GM12878 (cell line): ENCODE measurements around the gene RB1. TPM values are rescaled to one million over a fixed set of nuclear protein-coding genes. Genes with fewer than 3 reads are reported as not detected.

Source experiments
- ATF7 ChIP-seq: fragments of 450-650 bp; IDR thresholded peaks from 2 replicates; pipeline ENCODE4 v1.6.1; 2016; ENCODE audit warnings: low read depth, mild to moderate bottlenecking
- CBX3 ChIP-seq: fragments of 200-600 bp; sonication (generic); IDR thresholded peaks from 2 replicates; pipeline ENCODE4 v1.6.1; 2016; ENCODE audit warnings: low read depth, borderline replicate concordance
- CEBPB ChIP-seq, 2 experiments: fragments of 150-350 bp in 1 of 2; IDR thresholded peaks; 2 replicates each; pipeline ENCODE4 v1.6.1; 2012 to 2014; ENCODE audit warnings: low read depth in 2 of 2, low read length in 2 of 2, borderline replicate concordance in 1 of 2, inconsistent platforms in 1 of 2
- HDGF ChIP-seq: fragments of 450-650 bp; IDR thresholded peaks from 2 replicates; pipeline ENCODE4 v1.6.1; 2016; ENCODE audit warnings: antibody characterized with exemption
- NFXL1 ChIP-seq: fragments of 450-650 bp; IDR thresholded peaks from 2 replicates; pipeline ENCODE4 v1.6.1; 2017; ENCODE audit warnings: antibody characterized with exemption, mild to moderate bottlenecking, borderline replicate concordance
- NR2C2 ChIP-seq: IDR thresholded peaks from 2 replicates; pipeline ENCODE4 v1.6.1; 2011; ENCODE audit warnings: borderline replicate concordance, low read depth; ENCODE audit not compliant: control insufficient read depth, insufficient read length
- PAX8 ChIP-seq: fragments of 450-650 bp; IDR thresholded peaks from 2 replicates; pipeline ENCODE4 v1.6.1; 2017; ENCODE audit warnings: mild to moderate bottlenecking, moderate library complexity
- PML ChIP-seq: IDR thresholded peaks from 2 replicates; pipeline ENCODE4 v1.6.1; 2012; ENCODE audit warnings: low read length, inconsistent platforms
- RCOR1 ChIP-seq: conservative IDR thresholded peaks from 2 replicates; pipeline ENCODE4 v1.6.1; 2012; ENCODE audit warnings: low read depth, low read length, improper control_type of control experiment
- SMAD5 ChIP-seq: IDR thresholded peaks from 2 replicates; pipeline ENCODE4 v1.6.1; 2016; ENCODE audit warnings: antibody characterized with exemption, low read depth
- SRF ChIP-seq, 2 experiments: IDR thresholded peaks; 2 replicates each; pipeline ENCODE4 v1.6.1; 2011; ENCODE audit warnings: low read depth in 2 of 2, low read length in 2 of 2, mild to moderate bottlenecking in 1 of 2, moderate library complexity in 1 of 2
- STAT3 ChIP-seq: IDR thresholded peaks from 2 replicates; pipeline ENCODE4 v1.6.1; 2011; ENCODE audit warnings: low read depth, low read length, improper control_type of control experiment
- TCF7 ChIP-seq: IDR thresholded peaks from 2 replicates; pipeline ENCODE4 v1.6.1; 2014; ENCODE audit warnings: antibody characterized with exemption, borderline replicate concordance
- ZNF24 ChIP-seq: fragments of 450-650 bp; IDR thresholded peaks from 2 replicates; pipeline ENCODE4 v1.6.1; 2017; ENCODE audit warnings: antibody characterized with exemption, mild to moderate bottlenecking
- polyA plus RNA-seq, 11 experiments: library from polyadenylated mRNA; depleted of rRNA in 4 of 11; unstranded in 6 of 11; stranded (reverse) in 5 of 11; fragments of >200 nt; fragmentation: Nextera tagmentation in 4 of 11; fragmentation: Illumina TruSeq in 1 of 11; extraction: Ambion mirVana in 4 of 11; extraction: Trizol in 1 of 11; gene quantifications; 1 replicate in 1 of 11; 2 replicates in 10 of 11; pipeline versions ENCODE4 v1.2.1 to v1.2.3, GENCODE V29; 2011 to 2016; ENCODE audit warnings: inconsistent platforms in 2 of 11, missing spikeins in 2 of 11, low read depth in 1 of 11
- total RNA-seq, 4 experiments: library from RNA; depleted of rRNA in 3 of 4; stranded (reverse); fragments of >200 nt in 3 of 4; fragmentation: Illumina TruSeq in 1 of 4; extraction: Trizol in 1 of 4; gene quantifications; 2 replicates each; pipeline versions ENCODE4 v1.2.1 to v1.2.3, GENCODE V29; 2013 to 2021
- TF ChIP-seq, protein P1 (sequence below): fragments of 150-350 bp; IDR thresholded peaks from 2 replicates; pipeline ENCODE4 v1.6.1; 2014; ENCODE audit warnings: mild to moderate bottlenecking, low read depth, low read length
- TF ChIP-seq, protein P2 (sequence below): fragments of 450-650 bp; IDR thresholded peaks from 2 replicates; pipeline ENCODE4 v1.6.1; 2016; ENCODE audit warnings: mild to moderate bottlenecking
- TF ChIP-seq, protein P3 (sequence below): fragments of 450-650 bp; IDR thresholded peaks from 2 replicates; pipeline ENCODE4 v1.6.1; 2017; ENCODE audit warnings: mild to moderate bottlenecking, moderate library complexity
- TF ChIP-seq, protein P4 (sequence below): fragments of 450-650 bp; IDR thresholded peaks from 2 replicates; pipeline ENCODE4 v1.6.1; 2018; ENCODE audit warnings: borderline replicate concordance, mild to moderate bottlenecking; ENCODE audit not compliant: partially characterized antibody
- TF ChIP-seq, protein P5 (sequence below): IDR thresholded peaks from 2 replicates; pipeline ENCODE4 v1.6.1; 2011; ENCODE audit warnings: borderline replicate concordance, low read depth, mild to moderate bottlenecking, moderate library complexity, mixed read lengths, low read length; ENCODE audit not compliant: insufficient read depth; ENCODE audit errors: extremely low read length

Gene RB1
- total and polyA plus RNA-seq, 10 of the 15 experiments (the other 5 are each of a cell fraction or from before 2014, with no cell fraction given): 2.8 to 45.0 (median 8.3) TPM

DNA sequence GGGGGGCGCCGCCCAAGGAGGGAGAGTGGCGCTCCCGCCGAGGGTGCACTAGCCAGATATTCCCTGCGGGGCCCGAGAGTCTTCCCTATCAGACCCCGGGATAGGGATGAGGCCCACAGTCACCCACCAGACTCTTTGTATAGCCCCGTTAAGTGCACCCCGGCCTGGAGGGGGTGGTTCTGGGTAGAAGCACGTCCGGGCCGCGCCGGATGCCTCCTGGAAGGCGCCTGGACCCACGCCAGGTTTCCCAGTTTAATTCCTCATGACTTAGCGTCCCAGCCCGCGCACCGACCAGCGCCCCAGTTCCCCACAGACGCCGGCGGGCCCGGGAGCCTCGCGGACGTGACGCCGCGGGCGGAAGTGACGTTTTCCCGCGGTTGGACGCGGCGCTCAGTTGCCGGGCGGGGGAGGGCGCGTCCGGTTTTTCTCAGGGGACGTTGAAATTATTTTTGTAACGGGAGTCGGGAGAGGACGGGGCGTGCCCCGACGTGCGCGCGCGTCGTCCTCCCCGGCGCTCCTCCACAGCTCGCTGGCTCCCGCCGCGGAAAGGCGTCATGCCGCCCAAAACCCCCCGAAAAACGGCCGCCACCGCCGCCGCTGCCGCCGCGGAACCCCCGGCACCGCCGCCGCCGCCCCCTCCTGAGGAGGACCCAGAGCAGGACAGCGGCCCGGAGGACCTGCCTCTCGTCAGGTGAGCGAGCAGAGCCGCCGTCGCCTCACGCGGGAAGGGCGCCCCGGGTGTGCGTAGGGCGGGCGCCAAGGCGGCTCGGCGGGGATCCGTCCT lies at the start of gene RB1 (continued):
- TF ChIP-seq NFXL1 (peak; percentile 99), CBX3 (no peak), HDGF (no peak), RCOR1 (no peak), NR2C2 (no peak), SRF (IDR thresholded peaks at IDR 0.05; ENCODE audit: low read depth in 2 of 2, low read length in 2 of 2) (no peak), STAT3 (no peak), ATF7 (peak; percentile 38; the same call in 1 of the 2 replicates), PAX8 (no peak), SMAD5 (no peak), PML (0 out of 2 replicates have a peak, but pooled peaks have one; percentile 49), TCF7 (no peak), ZNF24 (peak; percentile 53; the same call in 1 of the 2 replicates), CEBPB (IDR thresholded peaks at IDR 0.05; ENCODE audit: borderline replicate concordance in 1 of 2, low read depth in 2 of 2, low read length in 2 of 2) (no peak)
- TF ChIP-seq, protein P1, sequence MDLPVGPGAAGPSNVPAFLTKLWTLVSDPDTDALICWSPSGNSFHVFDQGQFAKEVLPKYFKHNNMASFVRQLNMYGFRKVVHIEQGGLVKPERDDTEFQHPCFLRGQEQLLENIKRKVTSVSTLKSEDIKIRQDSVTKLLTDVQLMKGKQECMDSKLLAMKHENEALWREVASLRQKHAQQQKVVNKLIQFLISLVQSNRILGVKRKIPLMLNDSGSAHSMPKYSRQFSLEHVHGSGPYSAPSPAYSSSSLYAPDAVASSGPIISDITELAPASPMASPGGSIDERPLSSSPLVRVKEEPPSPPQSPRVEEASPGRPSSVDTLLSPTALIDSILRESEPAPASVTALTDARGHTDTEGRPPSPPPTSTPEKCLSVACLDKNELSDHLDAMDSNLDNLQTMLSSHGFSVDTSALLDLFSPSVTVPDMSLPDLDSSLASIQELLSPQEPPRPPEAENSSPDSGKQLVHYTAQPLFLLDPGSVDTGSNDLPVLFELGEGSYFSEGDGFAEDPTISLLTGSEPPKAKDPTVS: no peak
- TF ChIP-seq, protein P2, sequence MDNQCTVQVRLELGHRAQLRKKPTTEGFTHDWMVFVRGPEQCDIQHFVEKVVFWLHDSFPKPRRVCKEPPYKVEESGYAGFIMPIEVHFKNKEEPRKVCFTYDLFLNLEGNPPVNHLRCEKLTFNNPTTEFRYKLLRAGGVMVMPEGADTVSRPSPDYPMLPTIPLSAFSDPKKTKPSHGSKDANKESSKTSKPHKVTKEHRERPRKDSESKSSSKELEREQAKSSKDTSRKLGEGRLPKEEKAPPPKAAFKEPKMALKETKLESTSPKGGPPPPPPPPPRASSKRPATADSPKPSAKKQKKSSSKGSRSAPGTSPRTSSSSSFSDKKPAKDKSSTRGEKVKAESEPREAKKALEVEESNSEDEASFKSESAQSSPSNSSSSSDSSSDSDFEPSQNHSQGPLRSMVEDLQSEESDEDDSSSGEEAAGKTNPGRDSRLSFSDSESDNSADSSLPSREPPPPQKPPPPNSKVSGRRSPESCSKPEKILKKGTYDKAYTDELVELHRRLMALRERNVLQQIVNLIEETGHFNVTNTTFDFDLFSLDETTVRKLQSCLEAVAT: no peak
- TF ChIP-seq, protein P3, sequence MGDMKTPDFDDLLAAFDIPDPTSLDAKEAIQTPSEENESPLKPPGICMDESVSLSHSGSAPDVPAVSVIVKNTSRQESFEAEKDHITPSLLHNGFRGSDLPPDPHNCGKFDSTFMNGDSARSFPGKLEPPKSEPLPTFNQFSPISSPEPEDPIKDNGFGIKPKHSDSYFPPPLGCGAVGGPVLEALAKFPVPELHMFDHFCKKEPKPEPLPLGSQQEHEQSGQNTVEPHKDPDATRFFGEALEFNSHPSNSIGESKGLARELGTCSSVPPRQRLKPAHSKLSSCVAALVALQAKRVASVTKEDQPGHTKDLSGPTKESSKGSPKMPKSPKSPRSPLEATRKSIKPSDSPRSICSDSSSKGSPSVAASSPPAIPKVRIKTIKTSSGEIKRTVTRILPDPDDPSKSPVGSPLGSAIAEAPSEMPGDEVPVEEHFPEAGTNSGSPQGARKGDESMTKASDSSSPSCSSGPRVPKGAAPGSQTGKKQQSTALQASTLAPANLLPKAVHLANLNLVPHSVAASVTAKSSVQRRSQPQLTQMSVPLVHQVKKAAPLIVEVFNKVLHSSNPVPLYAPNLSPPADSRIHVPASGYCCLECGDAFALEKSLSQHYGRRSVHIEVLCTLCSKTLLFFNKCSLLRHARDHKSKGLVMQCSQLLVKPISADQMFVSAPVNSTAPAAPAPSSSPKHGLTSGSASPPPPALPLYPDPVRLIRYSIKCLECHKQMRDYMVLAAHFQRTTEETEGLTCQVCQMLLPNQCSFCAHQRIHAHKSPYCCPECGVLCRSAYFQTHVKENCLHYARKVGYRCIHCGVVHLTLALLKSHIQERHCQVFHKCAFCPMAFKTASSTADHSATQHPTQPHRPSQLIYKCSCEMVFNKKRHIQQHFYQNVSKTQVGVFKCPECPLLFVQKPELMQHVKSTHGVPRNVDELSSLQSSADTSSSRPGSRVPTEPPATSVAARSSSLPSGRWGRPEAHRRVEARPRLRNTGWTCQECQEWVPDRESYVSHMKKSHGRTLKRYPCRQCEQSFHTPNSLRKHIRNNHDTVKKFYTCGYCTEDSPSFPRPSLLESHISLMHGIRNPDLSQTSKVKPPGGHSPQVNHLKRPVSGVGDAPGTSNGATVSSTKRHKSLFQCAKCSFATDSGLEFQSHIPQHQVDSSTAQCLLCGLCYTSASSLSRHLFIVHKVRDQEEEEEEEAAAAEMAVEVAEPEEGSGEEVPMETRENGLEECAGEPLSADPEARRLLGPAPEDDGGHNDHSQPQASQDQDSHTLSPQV: peak; percentile 69; the same call in 1 of the 2 replicates
- TF ChIP-seq, protein P4, sequence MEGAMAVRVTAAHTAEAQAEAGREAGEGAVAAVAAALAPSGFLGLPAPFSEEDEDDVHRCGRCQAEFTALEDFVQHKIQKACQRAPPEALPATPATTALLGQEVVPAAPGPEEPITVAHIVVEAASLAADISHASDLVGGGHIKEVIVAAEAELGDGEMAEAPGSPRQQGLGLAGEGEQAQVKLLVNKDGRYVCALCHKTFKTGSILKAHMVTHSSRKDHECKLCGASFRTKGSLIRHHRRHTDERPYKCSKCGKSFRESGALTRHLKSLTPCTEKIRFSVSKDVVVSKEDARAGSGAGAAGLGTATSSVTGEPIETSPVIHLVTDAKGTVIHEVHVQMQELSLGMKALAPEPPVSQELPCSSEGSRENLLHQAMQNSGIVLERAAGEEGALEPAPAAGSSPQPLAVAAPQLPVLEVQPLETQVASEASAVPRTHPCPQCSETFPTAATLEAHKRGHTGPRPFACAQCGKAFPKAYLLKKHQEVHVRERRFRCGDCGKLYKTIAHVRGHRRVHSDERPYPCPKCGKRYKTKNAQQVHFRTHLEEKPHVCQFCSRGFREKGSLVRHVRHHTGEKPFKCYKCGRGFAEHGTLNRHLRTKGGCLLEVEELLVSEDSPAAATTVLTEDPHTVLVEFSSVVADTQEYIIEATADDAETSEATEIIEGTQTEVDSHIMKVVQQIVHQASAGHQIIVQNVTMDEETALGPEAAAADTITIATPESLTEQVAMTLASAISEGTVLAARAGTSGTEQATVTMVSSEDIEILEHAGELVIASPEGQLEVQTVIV: no peak
- TF ChIP-seq, protein P5, sequence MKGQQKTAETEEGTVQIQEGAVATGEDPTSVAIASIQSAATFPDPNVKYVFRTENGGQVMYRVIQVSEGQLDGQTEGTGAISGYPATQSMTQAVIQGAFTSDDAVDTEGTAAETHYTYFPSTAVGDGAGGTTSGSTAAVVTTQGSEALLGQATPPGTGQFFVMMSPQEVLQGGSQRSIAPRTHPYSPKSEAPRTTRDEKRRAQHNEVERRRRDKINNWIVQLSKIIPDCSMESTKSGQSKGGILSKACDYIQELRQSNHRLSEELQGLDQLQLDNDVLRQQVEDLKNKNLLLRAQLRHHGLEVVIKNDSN: no peak
